Glutamatergic neuron (in vitro differentiated cells): ENCODE results near the gene DDX41. TPM values are rescaled to one million over a fixed set of nuclear protein-coding genes. Genes with fewer than 3 reads are reported as not detected.
A peak's percentile ranks its signal among the peaks of the same experiment; 100 is the strongest.

Experiments used
- DNase-seq: peaks from one replicate; pipeline ENCODE4 v3.0.0; 2022
- H3K27ac Mint-ChIP-seq: one replicate; pipeline ENCODE4 v1.8.0; 2020; ENCODE audit warnings: mild to moderate bottlenecking, mixed read lengths, inconsistent platforms; ENCODE audit not compliant: unreplicated experiment
- H3K27me3 Mint-ChIP-seq: one replicate; pipeline ENCODE4 v1.8.0; 2020; ENCODE audit warnings: mild to moderate bottlenecking, moderate library complexity, mixed read lengths, inconsistent platforms; ENCODE audit not compliant: unreplicated experiment
- H3K36me3 Mint-ChIP-seq: one replicate; pipeline ENCODE4 v1.8.0; 2020; ENCODE audit warnings: mild to moderate bottlenecking, mixed read lengths, inconsistent platforms; ENCODE audit not compliant: unreplicated experiment
- H3K4me1 Mint-ChIP-seq: one replicate; pipeline ENCODE4 v1.8.0; 2020; ENCODE audit warnings: mild to moderate bottlenecking, low read depth, mixed read lengths, inconsistent platforms; ENCODE audit not compliant: unreplicated experiment
- H3K4me3 Mint-ChIP-seq: one replicate; pipeline ENCODE4 v1.8.0; 2020; ENCODE audit warnings: mild to moderate bottlenecking, mixed read lengths, inconsistent platforms; ENCODE audit not compliant: unreplicated experiment
- H3K9me3 Mint-ChIP-seq: one replicate; pipeline ENCODE4 v1.8.0; 2020; ENCODE audit warnings: mild to moderate bottlenecking, moderate library complexity, mixed read lengths, inconsistent platforms; ENCODE audit not compliant: unreplicated experiment
- CTCF ChIP-seq: fragments of 200-600 bp; sonication (generic); IDR thresholded peaks from one replicate; pipeline ENCODE4 v1.5.0; 2021; ENCODE audit not compliant: partially characterized antibody, unreplicated experiment
- total RNA-seq: library from RNA; stranded (reverse); fragmentation: NEBNext Ultra II Directional; extraction: Animal tissue kit (Norgen Biotek cat#: 25700); gene quantifications from one replicate; pipeline ENCODE4 v1.2.1, GENCODE V29; 2021; ENCODE audit not compliant: unreplicated experiment

Gene DDX41
- total RNA-seq, 1 donor from 2014 or later: 125 TPM

- Mint-ChIP-seq H3K27me3 (peaks cover 12% of the 10 kb centered on the region), H3K4me3 (peak overlapping the region; percentile 40), H3K36me3 (peaks cover 5% of the 10 kb centered on the region), H3K27ac (no peak overlapping the region), H3K4me1 (peaks cover 23% of the 10 kb centered on the region), H3K9me3 (peaks cover 10% of the 10 kb centered on the region)
- no peak for DNase-seq
- TF ChIP-seq CTCF: no peak
Measured at GRCh38 chr5:177530638-177531037, 13.9 kb upstream of the DDX41 start.

GRCh38 chr5:177529247-177530203 lies 12.8 kb upstream of the DDX41 start:
- Mint-ChIP-seq H3K27ac (peak overlapping the region; percentile 34), H3K4me3 (peak overlapping the region; percentile 40), H3K9me3 (peaks cover 8% of the 10 kb centered on the region), H3K36me3 (peaks cover 5% of the 10 kb centered on the region), H3K4me1 (peaks cover 20% of the 10 kb centered on the region), H3K27me3 (peaks cover 14% of the 10 kb centered on the region)
- no peak for DNase-seq
- no peak for TF ChIP-seq CTCF

GRCh38 chr5:177528631-177529030 lies 11.9 kb upstream of the DDX41 start:
- peaks cover 14% of the 10 kb centered on the region for H3K27me3 Mint-ChIP-seq
- no peak for TF ChIP-seq CTCF
- peaks cover 8% of the 10 kb centered on the region for H3K9me3 Mint-ChIP-seq
- H3K36me3 Mint-ChIP-seq: peaks cover 5% of the 10 kb centered on the region
- H3K4me1 Mint-ChIP-seq: peaks cover 20% of the 10 kb centered on the region
- no peak overlapping the region for H3K4me3 Mint-ChIP-seq
- no peak for DNase-seq
- no peak overlapping the region for H3K27ac Mint-ChIP-seq

- no peak for TF ChIP-seq CTCF
- Mint-ChIP-seq H3K4me3 (no peak overlapping the region), H3K36me3 (peaks cover 5% of the 10 kb centered on the region), H3K27me3 (peaks cover 15% of the 10 kb centered on the region), H3K9me3 (peaks cover 8% of the 10 kb centered on the region), H3K4me1 (peaks cover 15% of the 10 kb centered on the region), H3K27ac (no peak overlapping the region)
- no peak for DNase-seq
Measured at GRCh38 chr5:177527595-177527994, 10.8 kb upstream of the DDX41 start.

- Mint-ChIP-seq H3K4me1 (peaks cover 15% of the 10 kb centered on the region), H3K4me3 (no peak overlapping the region), H3K27ac (no peak overlapping the region), H3K27me3 (peaks cover 13% of the 10 kb centered on the region), H3K9me3 (peaks cover 8% of the 10 kb centered on the region), H3K36me3 (peaks cover 2% of the 10 kb centered on the region)
- TF ChIP-seq CTCF: no peak
- no peak for DNase-seq
Measured at GRCh38 chr5:177526791-177527190, 10.0 kb upstream of the DDX41 start.
